ENCODE data around the gene VEGFA. TPM values are rescaled to one million over a fixed set of nuclear protein-coding genes. Genes with fewer than 3 reads are reported as not detected.

Gene VEGFA
- total and polyA plus RNA-seq, 2 of the 8 experiments (the other 6 are each of a cell fraction or from before 2014, with no cell fraction given), result 42.2 to 58.5 TPM

DNA sequence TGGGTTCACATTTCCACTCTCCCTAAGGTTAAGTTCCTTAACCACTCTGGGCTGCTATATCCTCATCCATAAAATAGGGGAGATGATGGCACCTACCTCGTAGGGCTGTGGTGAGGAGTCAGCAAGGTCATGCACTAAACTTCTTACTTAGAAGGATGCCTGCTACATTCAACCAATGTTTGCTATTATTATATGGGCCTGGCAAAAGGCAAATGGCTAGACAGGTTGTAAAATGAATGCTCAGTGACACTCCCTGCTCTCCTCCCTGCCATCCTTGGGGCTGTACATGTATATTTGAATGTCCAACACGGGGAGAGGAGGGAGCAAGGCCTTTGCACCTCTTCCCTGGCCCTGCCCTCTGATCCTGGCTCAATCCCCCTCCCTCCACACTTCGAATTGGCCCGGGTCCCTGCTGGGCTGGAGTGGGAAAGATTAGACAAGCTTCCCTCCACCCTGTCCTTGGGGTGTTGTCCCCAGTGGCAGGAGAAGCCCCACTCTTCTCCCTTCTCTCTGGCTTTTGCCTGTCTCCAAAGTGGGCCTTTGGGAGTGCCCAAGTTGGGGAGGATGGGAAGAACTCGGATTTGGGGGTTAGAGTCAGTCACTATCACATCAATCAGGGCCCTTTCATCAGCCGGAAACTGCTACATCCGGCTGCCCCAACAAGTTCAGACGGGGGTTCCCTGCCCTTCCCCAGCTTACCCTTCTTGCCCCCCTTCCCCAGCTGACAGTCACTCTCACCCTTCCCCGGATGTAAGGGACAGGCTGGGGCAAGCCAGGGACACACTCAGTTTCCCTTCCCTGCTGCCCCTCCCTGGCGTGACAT lies 36.3 kb upstream of the VEGFA start (continued):
- TF ChIP-seq TAF7 (optimal IDR thresholded peaks at IDR 0.05; ENCODE audit: borderline replicate concordance, low read depth, low read length), result no peak
- TF ChIP-seq KDM1A (IDR thresholded peaks at IDR 0.05; ENCODE audit: borderline replicate concordance, low read length), result no peak
- no peak for TF ChIP-seq SUZ12 (IDR thresholded peaks at IDR 0.05; ENCODE audit: low read length)
- no peak for TF ChIP-seq SP1 (IDR thresholded peaks at IDR 0.05; ENCODE audit: low read depth, low read length)
